NCI-H82 (cell line): ENCODE data around the gene PTCHD1.

Source experiments
- DNase-seq: peaks from one replicate; lab custom pipeline; 2025; lab: John Stamatoyannopoulos, UW

Gene PTCHD1

GRCh38 chrX:23356189-23356588, 21.5 kb downstream of the PTCHD1 start:
- DNase-seq = peak; percentile 5

- DNase-seq = no peak
These were observed 29.8 kb downstream of the PTCHD1 start for GRCh38 chrX:23364416-23364815.

GRCh38 chrX:23365541-23365940, 30.9 kb downstream of the PTCHD1 start:
- peak; percentile 88 for DNase-seq

- DNase-seq = no peak
These were observed 32.3 kb downstream of the PTCHD1 start for GRCh38 chrX:23366914-23367313.

GRCh38 chrX:23369027-23369426, 34.4 kb downstream of the PTCHD1 start:
- DNase-seq = no peak

GRCh38 chrX:23372220-23372902, 37.7 kb downstream of the PTCHD1 start:
- peak; percentile 13 for DNase-seq

GRCh38 chrX:23373129-23373804, 38.6 kb downstream of the PTCHD1 start:
- no peak for DNase-seq

GRCh38 chrX:23374291-23374690, 39.6 kb downstream of the PTCHD1 start:
- peak; percentile 60 for DNase-seq

- no peak for DNase-seq
These were observed 41.9 kb downstream of the PTCHD1 start for GRCh38 chrX:23376581-23376980.

- DNase-seq = no peak
These were observed 45.9 kb downstream of the PTCHD1 start for GRCh38 chrX:23380581-23380980.

GRCh38 chrX:23381099-23382087, 46.7 kb downstream of the PTCHD1 start:
- DNase-seq = no peak

- no peak for DNase-seq
These were observed 47.9 kb downstream of the PTCHD1 start for GRCh38 chrX:23382572-23382971.

GRCh38 chrX:23383411-23383810, 48.8 kb downstream of the PTCHD1 start:
- no peak for DNase-seq

- DNase-seq = no peak
These were observed 50.6 kb downstream of the PTCHD1 start for GRCh38 chrX:23385242-23385641.

- DNase-seq = no peak
These were observed 51.6 kb downstream of the PTCHD1 start for GRCh38 chrX:23386260-23386659.

- DNase-seq = no peak
These were observed 52.1 kb downstream of the PTCHD1 start for GRCh38 chrX:23386726-23387125.

GRCh38 chrX:23387550-23388184, 53.0 kb downstream of the PTCHD1 start:
- DNase-seq = peak; percentile 1

GRCh38 chrX:23389196-23389792, 54.6 kb downstream of the PTCHD1 start:
- no peak for DNase-seq

GRCh38 chrX:23390979-23391378, 56.3 kb downstream of the PTCHD1 start:
- DNase-seq = no peak

- no peak for DNase-seq
These were observed 57.5 kb downstream of the PTCHD1 start for GRCh38 chrX:23392195-23392594.

- peak; percentile 60 for DNase-seq
These were observed 59.8 kb downstream of the PTCHD1 start for GRCh38 chrX:23394421-23394820.

GRCh38 chrX:23396263-23396662, 61.6 kb downstream of the PTCHD1 start:
- peak; percentile 17 for DNase-seq
